HepG2 (cell line): ENCODE results near the gene MUC4. TPM values are rescaled to one million over a fixed set of nuclear protein-coding genes. Genes with fewer than 3 reads are reported as not detected.

Experiments
- ATRX ChIP-seq: sonication (generic); formaldehyde crosslinking; IDR thresholded peaks from 2 replicates; pipeline ENCODE4 v1.4.0; 2020; ENCODE audit warnings: missing genetic modification reagents, borderline replicate concordance
- BRF2 ChIP-seq: sonication (generic); formaldehyde crosslinking; IDR thresholded peaks from 2 replicates; pipeline ENCODE4 v1.8.1; 2022; ENCODE audit warnings: mild to moderate bottlenecking, missing genetic modification reagents
- ELF3 ChIP-seq: IDR thresholded peaks from 2 replicates; pipeline ENCODE4 v1.6.1; 2016; ENCODE audit warnings: missing genetic modification reagents, missing compliant biosample characterization
- FOXO4 ChIP-seq: sonication (generic); formaldehyde crosslinking; conservative IDR thresholded peaks from 2 replicates; pipeline ENCODE4 v1.8.1; 2023; ENCODE audit warnings: missing genetic modification reagents
- HES4 ChIP-seq: sonication (generic); formaldehyde crosslinking; IDR thresholded peaks from 2 replicates; pipeline ENCODE4 v1.9.0; 2021; ENCODE audit warnings: mild to moderate bottlenecking, missing genetic modification reagents, borderline replicate concordance
- HNF1A ChIP-seq, 2 experiments: sonication (generic) in 1 of 2; formaldehyde crosslinking in 1 of 2; IDR thresholded peaks; 2 replicates each; pipeline versions ENCODE4 v1.4.0 to v1.6.1; 2016 to 2020; ENCODE audit warnings: borderline replicate concordance in 1 of 2, low read depth in 1 of 2, mild to moderate bottlenecking in 1 of 2, missing genetic modification reagents in 1 of 2
- HNRNPL ChIP-seq: fragments of 200-400 bp; formaldehyde crosslinking; IDR thresholded peaks from 2 replicates; pipeline ENCODE4 v1.6.1; 2017; ENCODE audit warnings: mild to moderate bottlenecking, low read depth, low read length
- JDP2 ChIP-seq: sonication (generic); formaldehyde crosslinking; IDR thresholded peaks from 2 replicates; pipeline ENCODE4 v1.8.1; 2022; ENCODE audit warnings: missing genetic modification reagents, borderline replicate concordance
- KMT2B ChIP-seq: IDR thresholded peaks from 2 replicates; pipeline ENCODE4 v1.6.1; 2016; ENCODE audit warnings: missing genetic modification reagents, missing compliant biosample characterization
- MYPOP ChIP-seq: sonication (generic); formaldehyde crosslinking; IDR thresholded peaks from 2 replicates; pipeline ENCODE4 v1.8.1; 2023; ENCODE audit warnings: mild to moderate bottlenecking, moderate library complexity, missing genetic modification reagents
- TEAD2 ChIP-seq: sonication (generic); formaldehyde crosslinking; IDR thresholded peaks from 2 replicates; pipeline ENCODE4 v1.9.0; 2021; ENCODE audit warnings: missing genetic modification reagents
- ZBTB44 ChIP-seq: sonication (generic); formaldehyde crosslinking; IDR thresholded peaks from 2 replicates; pipeline ENCODE4 v1.4.0; 2020; ENCODE audit warnings: missing genetic modification reagents
- ZFYVE20 ChIP-seq: sonication (generic); formaldehyde crosslinking; IDR thresholded peaks from 2 replicates; pipeline ENCODE4 v1.8.0; 2023; ENCODE audit warnings: low read depth, mild to moderate bottlenecking, moderate library complexity, missing genetic modification reagents, borderline replicate concordance
- ZNF335 ChIP-seq: sonication (generic); formaldehyde crosslinking; IDR thresholded peaks from 2 replicates; pipeline ENCODE4 v1.4.0; 2020; ENCODE audit warnings: missing genetic modification reagents
- ZNF619 ChIP-seq: sonication (generic); formaldehyde crosslinking; IDR thresholded peaks from 2 replicates; pipeline ENCODE4 v1.4.0; 2020; ENCODE audit warnings: mild to moderate bottlenecking, missing genetic modification reagents
- ZNF652 ChIP-seq: IDR thresholded peaks from 2 replicates; pipeline ENCODE4 v1.6.1; 2016; ENCODE audit warnings: low read depth, borderline replicate concordance
- ZNF720 ChIP-seq: sonication (generic); formaldehyde crosslinking; IDR thresholded peaks from 2 replicates; pipeline ENCODE4 v1.4.0; 2020; ENCODE audit warnings: missing genetic modification reagents
- ZNF891 ChIP-seq: sonication (generic); formaldehyde crosslinking; IDR thresholded peaks from 2 replicates; pipeline ENCODE4 v1.5.0; 2020; ENCODE audit warnings: mild to moderate bottlenecking, missing genetic modification reagents
- polyA plus RNA-seq, 8 experiments: library from polyadenylated mRNA; depleted of rRNA in 3 of 8; stranded (reverse) in 7 of 8; unstranded in 1 of 8; fragments of >200 nt; fragmentation: Illumina TruSeq in 4 of 8; extraction: Trizol in 4 of 8; gene quantifications; 2 replicates each; pipeline versions ENCODE4 v1.2.1 to v1.2.3, GENCODE V29; 2011 to 2016; ENCODE audit warnings: low read depth in 4 of 8, missing spikeins in 1 of 8, mixed read lengths in 1 of 8; ENCODE audit not compliant: insufficient read depth in 1 of 8
- total RNA-seq, 5 experiments: library from RNA; depleted of rRNA; stranded (reverse); fragments of >200 nt; fragmentation: Illumina TruSeq; extraction: Trizol; gene quantifications; 2 replicates each; pipeline ENCODE4 v1.2.3, GENCODE V29; 2016; ENCODE audit warnings: low read depth in 1 of 5

The MUC4 gene
- total and polyA plus RNA-seq, 2 of the 13 experiments (the other 11 are each of a cell fraction or from before 2014, with no cell fraction given) = not detected

- TF ChIP-seq ZFYVE20 (CRISPR knock-in tag) = no peak
- TF ChIP-seq MYPOP (CRISPR knock-in tag) = no peak
- no peak for TF ChIP-seq ZNF891
- no peak for TF ChIP-seq ZNF619 (CRISPR knock-in tag)
- no peak for TF ChIP-seq ZNF720 (CRISPR knock-in tag)
- no peak for TF ChIP-seq ZBTB44 (CRISPR knock-in tag)
- no peak for TF ChIP-seq HNF1A (IDR thresholded peaks at IDR 0.05; ENCODE audit: low read depth)
- TF ChIP-seq HNF1A (CRISPR knock-in tag; IDR thresholded peaks at IDR 0.05; ENCODE audit: borderline replicate concordance) = no peak
- no peak for TF ChIP-seq ATRX (CRISPR knock-in tag)
- no peak for TF ChIP-seq FOXO4
- TF ChIP-seq ELF3 (CRISPR knock-in tag) = 0 out of 2 replicates have a peak, but pooled peaks have one; percentile 24
- no peak for TF ChIP-seq BRF2 (CRISPR knock-in tag)
- TF ChIP-seq ZNF652 (CRISPR knock-in tag) = no peak
- no peak for TF ChIP-seq TEAD2 (CRISPR knock-in tag)
- TF ChIP-seq KMT2B = no peak
- TF ChIP-seq ZNF335 = 0 out of 2 replicates have a peak, but pooled peaks have one; percentile 41
- TF ChIP-seq HNRNPL = peak; percentile 80
- no peak for TF ChIP-seq HES4 (CRISPR knock-in tag)
- no peak for TF ChIP-seq JDP2 (CRISPR knock-in tag)
Observed at GRCh38 chr3:195847055-195847950, 35.6 kb upstream of the MUC4 start (continued).
